GM12874 (cell line): Measurements from ENCODE around the gene CYP2C19.

ENCODE experiments used
- CTCF ChIP-seq: IDR thresholded peaks from 2 replicates; pipeline ENCODE4 v1.5.1; 2011; ENCODE audit warnings: low read depth, mild to moderate bottlenecking, control low read depth, low read length, moderate library complexity; ENCODE audit not compliant: insufficient read depth

CYP2C19 gene

GRCh38 chr10:94762393-94762792 lies at the start of gene CYP2C19:
Gene CYP2C19 (plus strand): TSS chr10:94762681. CDS start chr10:94762706, 25 bp downstream.
- TF ChIP-seq CTCF: no peak

GRCh38 chr10:94725871-94726270 lies 36.6 kb upstream of the CYP2C19 start:
- TF ChIP-seq CTCF: no peak

- TF ChIP-seq CTCF: no peak
Measured at GRCh38 chr10:94735197-94735596, 27.3 kb upstream of the CYP2C19 start.

GRCh38 chr10:94738588-94738987 lies 23.9 kb upstream of the CYP2C19 start:
- TF ChIP-seq CTCF: no peak

- TF ChIP-seq CTCF: no peak
Measured at GRCh38 chr10:94747137-94747536, 15.3 kb upstream of the CYP2C19 start.

- no peak for TF ChIP-seq CTCF
Measured at GRCh38 chr10:94747838-94748237, 14.6 kb upstream of the CYP2C19 start.

GRCh38 chr10:94757916-94758315 lies 4.6 kb upstream of the CYP2C19 start:
- no peak for TF ChIP-seq CTCF

- no peak for TF ChIP-seq CTCF
Measured at GRCh38 chr10:94760586-94761178, 1.8 kb upstream of the CYP2C19 start.
